ENCODE data around the gene ALDH1A1. TPM values are rescaled to one million over a fixed set of nuclear protein-coding genes. Genes with fewer than 3 reads are reported as not detected.

The ALDH1A1 gene
- total RNA-seq, 4 donors from 2014 or later, result 2.9 to 56.6 (median 27.5) TPM

GRCh38 chr9:72882117-72882775 lies 70.6 kb downstream of the ALDH1A1 start:
- Histone ChIP-seq H3K4me3 (no peak overlapping the region), H3K4me1 (peaks cover 0 to 35% (median 0%) of the 10 kb centered on the region in 3 donors), H3K9me3 (no peaks in the 10 kb centered on the region), H3K27ac (peak overlapping the region in 2 of 4 donors; percentile 25 to 51), H3K27me3 (no peaks in the 10 kb centered on the region), H3K36me3 (no peaks in the 10 kb centered on the region)
- no peak for DNase-seq
- intact Hi-C loops (cut with DNase I), result no loop called here
- no peak for TF ChIP-seq CTCF (IDR thresholded peaks at IDR 0.05)
- TF ChIP-seq POLR2A (IDR thresholded peaks at IDR 0.05), result no peak
- 67% methylated on average over 6 of the region's 6 CpGs for WGBS, 2 donors

- no peaks in the 10 kb centered on the region for H3K27me3 ChIP-seq
- TF ChIP-seq POLR2A (IDR thresholded peaks at IDR 0.05), result no peak
- TF ChIP-seq CTCF (IDR thresholded peaks at IDR 0.05), result no peak
- H3K36me3 ChIP-seq, result no peaks in the 10 kb centered on the region
- WGBS, 2 donors, result 11 to 63% methylated on average over 1 to 2 of the region's 2 CpGs
- no peak overlapping the region for H3K4me3 ChIP-seq
- H3K9me3 ChIP-seq, result no peaks in the 10 kb centered on the region
- no peak overlapping the region for H3K27ac ChIP-seq
- DNase-seq, result no peak
- intact Hi-C loops (cut with DNase I), result no loop called here
- peaks cover 0 to 35% (median 0%) of the 10 kb centered on the region in 3 donors for H3K4me1 ChIP-seq
Observed at GRCh38 chr9:72880821-72881220, 72.0 kb downstream of the ALDH1A1 start.

DNA sequence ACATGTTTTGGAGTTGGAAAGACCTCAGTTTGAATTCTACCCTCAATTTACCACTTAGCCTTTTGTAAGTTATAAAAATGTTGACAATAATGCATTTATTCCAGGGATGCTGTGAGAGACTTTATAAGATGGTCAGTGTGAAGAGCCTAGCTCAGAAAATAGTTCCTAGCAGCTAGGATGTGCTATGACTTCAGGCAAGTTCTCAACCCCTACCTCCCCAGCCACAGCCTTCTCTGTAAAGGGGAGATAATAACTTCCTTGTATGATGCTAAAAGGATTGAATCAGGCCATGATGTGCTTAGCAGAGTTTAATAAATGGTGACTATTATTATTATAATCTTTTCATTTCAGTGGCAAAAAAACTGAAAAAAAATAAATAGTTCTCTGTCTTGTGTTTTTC lies 77.6 kb downstream of the ALDH1A1 start:
- DNase-seq, result no peak
- no peak for TF ChIP-seq POLR2A (IDR thresholded peaks at IDR 0.05)
- TF ChIP-seq CTCF (IDR thresholded peaks at IDR 0.05), result no peak
- no peaks in the 10 kb centered on the region for H3K27me3 ChIP-seq
- peaks cover 0 to 25% (median 3%) of the 10 kb centered on the region in 3 donors for H3K4me1 ChIP-seq
- H3K27ac ChIP-seq, result no peak overlapping the region
- no peaks in the 10 kb centered on the region for H3K9me3 ChIP-seq
- H3K36me3 ChIP-seq, result no peaks in the 10 kb centered on the region
- H3K4me3 ChIP-seq, result no peak overlapping the region
- intact Hi-C loops (cut with DNase I), result no loop called here

DNA sequence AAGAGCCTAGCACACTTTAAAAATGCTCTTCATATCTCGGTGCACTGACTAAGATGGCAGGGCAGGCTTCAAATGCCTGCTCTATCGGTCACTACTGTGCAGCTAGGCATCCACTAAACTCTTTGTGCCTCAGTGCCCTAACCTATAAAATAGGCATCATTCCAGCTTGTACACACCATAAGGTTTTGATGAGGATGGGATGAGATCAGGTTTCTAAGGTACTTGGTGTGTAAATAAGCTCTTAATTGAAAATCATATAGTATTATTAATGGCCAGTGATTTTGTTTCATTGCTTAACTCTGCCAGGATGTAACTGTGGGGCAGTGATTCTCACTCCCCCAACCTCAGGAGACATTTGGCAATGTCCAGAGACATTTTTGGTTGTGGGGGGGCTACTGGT lies 78.5 kb downstream of the ALDH1A1 start:
- Histone ChIP-seq H3K4me3 (no peak overlapping the region), H3K9me3 (no peaks in the 10 kb centered on the region), H3K27me3 (no peaks in the 10 kb centered on the region), H3K4me1 (peaks cover 0 to 25% (median 3%) of the 10 kb centered on the region in 3 donors), H3K36me3 (no peaks in the 10 kb centered on the region), H3K27ac (no peak overlapping the region)
- no peak for DNase-seq
- TF ChIP-seq CTCF (IDR thresholded peaks at IDR 0.05), result no peak
- TF ChIP-seq POLR2A (IDR thresholded peaks at IDR 0.05), result no peak
- 84 to 100% methylated on average over 2 of the region's 2 CpGs for WGBS, 2 donors
- intact Hi-C loops (cut with DNase I), result no loop called here

- TF ChIP-seq CTCF (IDR thresholded peaks at IDR 0.05) (no peak), POLR2A (IDR thresholded peaks at IDR 0.05) (no peak)
- H3K27ac ChIP-seq, result no peak overlapping the region
- no peak for DNase-seq
- H3K9me3 ChIP-seq, result no peaks in the 10 kb centered on the region
- H3K4me1 ChIP-seq, result peaks cover 0 to 25% (median 3%) of the 10 kb centered on the region in 3 donors
- 48 to 56% methylated on average over 1 of the region's 1 CpG for WGBS, 2 donors
- no peaks in the 10 kb centered on the region for H3K36me3 ChIP-seq
- no peak overlapping the region for H3K4me3 ChIP-seq
- intact Hi-C loops (cut with DNase I), result no loop called here
- H3K27me3 ChIP-seq, result no peaks in the 10 kb centered on the region
Observed at GRCh38 chr9:72873456-72873855, 79.4 kb downstream of the ALDH1A1 start.

Data from esophagus squamous epithelium (tissue), 5 donors.